ENCODE results near the gene COL24A1. TPM values are rescaled to one million over a fixed set of nuclear protein-coding genes. Genes with fewer than 3 reads are reported as not detected.
A peak's percentile ranks its signal among the peaks of the same experiment; 100 is the strongest.

Gene COL24A1
- total and polyA plus RNA-seq, 2 donors (not counting 1 experiment from before 2014, with no cell fraction given), result not detected

GRCh38 chr1:85692730-85693314, 463.8 kb downstream of the COL24A1 start:
- intact Hi-C loops (cut with micrococcal nuclease), result loop anchor here (1.0 kb wide), 1 partner anchor 385 kb away; no protein-coding TSS in a partner anchor
- POLR2A ChIA-PET, result no interaction called here
- no peaks in the 10 kb centered on the region for H3K9me3 ChIP-seq (ENCODE audit: control extremely low read depth in 1 of 3, control insufficient read depth in 2 of 3, insufficient read depth in 1 of 3, low read length in 2 of 3)

More at GRCh38 chr1:85692730-85693314, 463.8 kb downstream of the COL24A1 start:
- Histone ChIP-seq H3K36me3 (replicated peaks in 1 of 2; ENCODE audit: control extremely low read depth in 1 of 2, control insufficient read depth in 1 of 2, extremely low read depth in 1 of 2, insufficient read depth in 2 of 2, low read length in 1 of 2) (peaks cover 5 to 9% of the 10 kb centered on the region in 2 experiments), H3K4me3 (ENCODE audit: control extremely low read depth in 1 of 5, extremely low read depth in 1 of 5, insufficient read depth in 1 of 5, low read depth in 2 of 5, low read length in 4 of 5) (no peak overlapping the region), H3K4me2 (replicated peaks; ENCODE audit: low read depth, low read length, poor library complexity, severe bottlenecking) (no peak overlapping the region), H3K27ac (ENCODE audit: low read length in 2 of 2) (no peak overlapping the region), H4K20me1 (ENCODE audit: control insufficient read depth, insufficient read depth, low read length, poor library complexity, severe bottlenecking) (peaks cover 8% of the 10 kb centered on the region), H3K27me3 (replicated peaks in 1 of 4; ENCODE audit: control extremely low read depth in 1 of 4, control insufficient read depth in 3 of 4, insufficient read depth in 4 of 4, low read length in 3 of 4) (no peaks in the 10 kb centered on the region), H2AFZ (ENCODE audit: insufficient read depth, low read depth, low read length, poor library complexity, severe bottlenecking) (no peak overlapping the region), H3K79me2 (ENCODE audit: control insufficient read depth, insufficient read depth, low read length) (peaks cover 18% of the 10 kb centered on the region), H3K9ac (ENCODE audit: low read length) (no peak overlapping the region), H3K4me1 (ENCODE audit: control insufficient read depth in 2 of 2, insufficient read depth in 2 of 2, low read length in 2 of 2) (no peaks in the 10 kb centered on the region)
- no CpG with 5 or more reads among the region's 1 CpG for WGBS (ENCODE audit: insufficient coverage)
- ATAC-seq (ENCODE audit: low read depth) (no peak), DNase-seq (no peak)
- no peaks in the 10 kb centered on the region for H3K9me3 Mint-ChIP-seq (ENCODE audit: insufficient read depth)
- peaks cover 2% of the 10 kb centered on the region for H3K4me1 Mint-ChIP-seq
- H3K27me3 Mint-ChIP-seq, result no peaks in the 10 kb centered on the region
- no peak overlapping the region for H3K4me3 Mint-ChIP-seq
- CTCF ChIA-PET, result interaction anchor here (0.7 to 2.8 kb wide), 7 partner anchors 17 to 395 kb away, joined by 3 to 19 read pairs (median 3); no protein-coding TSS in a partner anchor
- TF ChIP-seq EZH2 (IDR thresholded peaks at IDR 0.05; ENCODE audit: borderline replicate concordance, insufficient read depth, low read depth, low read length, poor library complexity, severe bottlenecking) (no peak), CTCF (IDR thresholded peaks at IDR 0.05) (peak; percentile 25)
- no peak overlapping the region for H3K27ac Mint-ChIP-seq
